Karpas-422 (cell line): ENCODE results near the gene PALM3. TPM values are rescaled to one million over a fixed set of nuclear protein-coding genes. Genes with fewer than 3 reads are reported as not detected.
"Not testable (repeated sequence)": the region's sequence is repeated elsewhere in the genome, so short reads cannot be mapped to it uniquely, and the experiment has no call there.

Source experiments
- DNase-seq: peaks from one replicate; pipeline ENCODE4 v3.0.0-alpha.2; 2015
- H2AFZ ChIP-seq: fragments of 200-600 bp; sonication (generic); 2 replicates; pipeline ENCODE4 v1.6.1; 2014; ENCODE audit warnings: antibody characterized with exemption, low read length, mixed read lengths
- H3K27ac ChIP-seq: fragments of 200-600 bp; sonication (generic); 2 replicates; pipeline ENCODE4 v1.5.1; 2014; ENCODE audit warnings: mild to moderate bottlenecking, low read length, moderate library complexity
- H3K27me3 ChIP-seq: fragments of 200-600 bp; sonication (generic); 2 replicates; pipeline ENCODE4 v1.6.1; 2014; ENCODE audit warnings: low read length, mixed read lengths
- H3K36me3 ChIP-seq: fragments of 200-600 bp; sonication (generic); 2 replicates; pipeline ENCODE4 v1.6.1; 2014; ENCODE audit warnings: low read length, mixed read lengths; ENCODE audit not compliant: insufficient read depth
- H3K4me1 ChIP-seq: fragments of 200-600 bp; sonication (generic); 2 replicates; pipeline ENCODE4 v1.6.1; 2014; ENCODE audit warnings: mild to moderate bottlenecking, low read length, mixed read lengths
- H3K4me2 ChIP-seq: fragments of 200-600 bp; sonication (generic); 2 replicates; pipeline ENCODE4 v1.6.1; 2014; ENCODE audit warnings: low read length, low read depth, mild to moderate bottlenecking; ENCODE audit not compliant: poor library complexity, severe bottlenecking
- H3K4me3 ChIP-seq: fragments of 200-600 bp; sonication (generic); 2 replicates; pipeline ENCODE4 v1.5.1; 2014; ENCODE audit warnings: mild to moderate bottlenecking, antibody characterized with exemption, low read length, mixed read lengths
- H3K79me2 ChIP-seq: fragments of 200-600 bp; sonication (generic); 2 replicates; pipeline ENCODE4 v1.6.1; 2014; ENCODE audit warnings: mild to moderate bottlenecking, low read length, mixed read lengths
- H3K9ac ChIP-seq: fragments of 200-600 bp; sonication (generic); 2 replicates; pipeline ENCODE4 v1.6.0; 2014; ENCODE audit warnings: low read length
- H3K9me2 ChIP-seq: fragments of 200-600 bp; sonication (generic), shearing (Covaris generic); replicated peaks from 2 replicates; pipeline ENCODE4 v1.6.0; 2014; ENCODE audit warnings: mild to moderate bottlenecking, low read length, moderate library complexity; ENCODE audit not compliant: insufficient read depth
- H3K9me3 ChIP-seq: fragments of 300-700, 200-600 bp; sonication (generic); 2 replicates; pipeline ENCODE4 v1.6.1; 2014; ENCODE audit warnings: low read length, mixed read lengths
- H4K20me1 ChIP-seq: fragments of 200-600 bp; sonication (generic); 2 replicates; pipeline ENCODE4 v1.6.1; 2014; ENCODE audit warnings: mild to moderate bottlenecking, antibody characterized with exemption, low read length, low read depth; ENCODE audit not compliant: insufficient read depth
- total RNA-seq: library from RNA; depleted of rRNA; stranded (reverse); fragments of >200 nt; shearing (Covaris generic); gene quantifications from 2 replicates; pipeline ENCODE4 v1.2.3, GENCODE V29; 2014; ENCODE audit warnings: low replicate concordance

The PALM3 gene
- total RNA-seq, 1 experiment from 2014 or later, result not detected

GRCh38 chr19:14035159-14035558, 26.7 kb downstream of the PALM3 start:
- not testable (repeated sequence) for H3K9me3 ChIP-seq, DNase-seq, H3K9ac ChIP-seq, H3K4me3 ChIP-seq, H3K27me3 ChIP-seq, H4K20me1 ChIP-seq, H3K79me2 ChIP-seq, H3K9me2 ChIP-seq, H2AFZ ChIP-seq, H3K4me2 ChIP-seq, H3K36me3 ChIP-seq, H3K27ac ChIP-seq
- peaks cover 11% of the 10 kb centered on the region for H3K4me1 ChIP-seq

GRCh38 chr19:14033946-14034345, 27.9 kb downstream of the PALM3 start:
- H2AFZ ChIP-seq, result no peak overlapping the region
- H3K4me3 ChIP-seq, result no peak overlapping the region
- H4K20me1 ChIP-seq, result no peaks in the 10 kb centered on the region
- DNase-seq, result no peak
- H3K79me2 ChIP-seq, result no peaks in the 10 kb centered on the region
- H3K9ac ChIP-seq, result no peak overlapping the region
- H3K36me3 ChIP-seq, result no peaks in the 10 kb centered on the region
- H3K9me3 ChIP-seq, result no peaks in the 10 kb centered on the region
- peaks cover 11% of the 10 kb centered on the region for H3K4me1 ChIP-seq
- no peaks in the 10 kb centered on the region; the same call in 1 of the 2 replicates for H3K27me3 ChIP-seq
- H3K9me2 ChIP-seq, result no peaks in the 10 kb centered on the region
- H3K27ac ChIP-seq, result no peak overlapping the region
- H3K4me2 ChIP-seq, result no peak overlapping the region

GRCh38 chr19:14031719-14032480, 30.0 kb downstream of the PALM3 start, which contains the start of gene IL27RA:
IL27RA (plus strand) TSS chr19:14031762; CDS start chr19:14031873, 111 bp downstream.
- Histone ChIP-seq H3K27me3 (no peaks in the 10 kb centered on the region; the same call in 1 of the 2 replicates), H3K4me3 (peak within 1 kb of the TSS; percentile 78), H3K9ac (peak within 1 kb of the TSS; percentile 73), H3K4me1 (peaks cover 11% of the 10 kb centered on the region), H3K36me3 (no peaks in the 10 kb centered on the region), H3K9me2 (no peaks in the 10 kb centered on the region), H3K79me2 (no peaks in the 10 kb centered on the region), H3K4me2 (peak within 1 kb of the TSS; percentile 91), H3K27ac (no peak within 1 kb of the TSS), H4K20me1 (no peaks in the 10 kb centered on the region), H2AFZ (peak within 1 kb of the TSS; percentile 99), H3K9me3 (no peaks in the 10 kb centered on the region)
- DNase-seq, result peak; percentile 88

GRCh38 chr19:14030997-14031718, 30.7 kb downstream of the PALM3 start:
- Histone ChIP-seq H3K27ac (no peak overlapping the region), H3K4me2 (peak overlapping the region; percentile 91), H3K9me2 (no peaks in the 10 kb centered on the region), H3K4me3 (peak overlapping the region; percentile 78), H3K27me3 (no peaks in the 10 kb centered on the region; the same call in 1 of the 2 replicates), H2AFZ (peak overlapping the region; percentile 99), H3K9me3 (no peaks in the 10 kb centered on the region), H3K4me1 (peaks cover 11% of the 10 kb centered on the region), H4K20me1 (no peaks in the 10 kb centered on the region), H3K36me3 (no peaks in the 10 kb centered on the region), H3K79me2 (no peaks in the 10 kb centered on the region), H3K9ac (peak overlapping the region; percentile 73)
- DNase-seq, result no peak

- Histone ChIP-seq H3K79me2 (no peaks in the 10 kb centered on the region), H4K20me1 (no peaks in the 10 kb centered on the region), H3K27ac (no peak overlapping the region), H3K36me3 (no peaks in the 10 kb centered on the region), H3K4me3 (no peak overlapping the region), H3K9ac (no peak overlapping the region), H3K9me3 (no peaks in the 10 kb centered on the region), H3K4me1 (peaks cover 11% of the 10 kb centered on the region), H3K27me3 (no peaks in the 10 kb centered on the region; the same call in 1 of the 2 replicates), H3K9me2 (no peaks in the 10 kb centered on the region), H2AFZ (no peak overlapping the region), H3K4me2 (no peak overlapping the region)
- no peak for DNase-seq
Observed at GRCh38 chr19:14028901-14029300, 33.0 kb downstream of the PALM3 start.

- Histone ChIP-seq H3K36me3 (no peaks in the 10 kb centered on the region), H3K27me3 (no peaks in the 10 kb centered on the region; the same call in 1 of the 2 replicates), H3K27ac (no peak within 1 kb of the TSS), H3K9ac (no peak within 1 kb of the TSS), H4K20me1 (no peaks in the 10 kb centered on the region), H3K79me2 (no peaks in the 10 kb centered on the region), H3K4me2 (no peak within 1 kb of the TSS), H3K9me2 (no peaks in the 10 kb centered on the region), H2AFZ (no peak within 1 kb of the TSS), H3K9me3 (no peaks in the 10 kb centered on the region), H3K4me3 (no peak within 1 kb of the TSS), H3K4me1 (peaks cover 14% of the 10 kb centered on the region)
- no peak for DNase-seq
Observed at GRCh38 chr19:14027856-14028450, 33.9 kb downstream of the PALM3 start, which contains the start of gene RLN3. RLN3 (plus strand) TSS chr19:14028148; CDS start chr19:14028205, 57 bp downstream.

- not testable (repeated sequence) for H3K9me2 ChIP-seq, H3K4me2 ChIP-seq, H3K79me2 ChIP-seq, H4K20me1 ChIP-seq, H2AFZ ChIP-seq, H3K9me3 ChIP-seq, H3K36me3 ChIP-seq, H3K9ac ChIP-seq, DNase-seq, H3K4me3 ChIP-seq, H3K27ac ChIP-seq, H3K4me1 ChIP-seq, H3K27me3 ChIP-seq
Observed at GRCh38 chr19:14026652-14027192, 35.2 kb downstream of the PALM3 start.
